Measurements from ENCODE around the gene AGFG2. TPM values are rescaled to one million over a fixed set of nuclear protein-coding genes. Genes with fewer than 3 reads are reported as not detected.

Gene AGFG2
- total and polyA plus RNA-seq, 2 of the 13 experiments (the other 11 are each of a cell fraction or from before 2014, with no cell fraction given): 125 to 132 TPM

- no peak for TF ChIP-seq TFE3 (CRISPR knock-in tag; IDR thresholded peaks at IDR 0.05)
- no peak for TF ChIP-seq ZFP37 (CRISPR knock-in tag; IDR thresholded peaks at IDR 0.05; ENCODE audit: borderline replicate concordance)
- 0 out of 2 replicates have a peak, but pooled peaks have one; percentile 27 for TF ChIP-seq ZSCAN5A (CRISPR knock-in tag; IDR thresholded peaks at IDR 0.05; ENCODE audit: borderline replicate concordance)
- 0 out of 2 replicates have a peak, but pooled peaks have one; percentile 22 for TF ChIP-seq THYN1 (CRISPR knock-in tag; IDR thresholded peaks at IDR 0.05; ENCODE audit: borderline replicate concordance, low read depth)
- TF ChIP-seq SP1 (IDR thresholded peaks at IDR 0.05): no peak
- TF ChIP-seq SP1 (CRISPR knock-in tag; IDR thresholded peaks at IDR 0.05): no peak
- no peak for TF ChIP-seq ZFX (CRISPR knock-in tag; IDR thresholded peaks at IDR 0.05; ENCODE audit: low read depth)
- TF ChIP-seq TARDBP (CRISPR knock-in tag; IDR thresholded peaks at IDR 0.05): 0 out of 2 replicates have a peak, but pooled peaks have one; percentile 13
- TF ChIP-seq ZNF501 (CRISPR knock-in tag; IDR thresholded peaks at IDR 0.05): peak; percentile 33; the same call in 1 of the 2 replicates
- TF ChIP-seq ZNF260 (CRISPR knock-in tag; IDR thresholded peaks at IDR 0.05; ENCODE audit: borderline replicate concordance, low read depth): no peak
- 0 out of 2 replicates have a peak, but pooled peaks have one; percentile 18 for TF ChIP-seq ZNF510 (CRISPR knock-in tag; IDR thresholded peaks at IDR 0.05; ENCODE audit: low read depth)
- TF ChIP-seq ZBTB7A (CRISPR knock-in tag; IDR thresholded peaks at IDR 0.05): no peak; the same call in 1 of the 2 replicates
- 0 out of 2 replicates have a peak, but pooled peaks have one; percentile 4 for TF ChIP-seq ZSCAN31 (CRISPR knock-in tag; IDR thresholded peaks at IDR 0.05; ENCODE audit: low read depth)
- no peak for TF ChIP-seq PAX8 (CRISPR knock-in tag; IDR thresholded peaks at IDR 0.05; ENCODE audit: borderline replicate concordance)
- no peak for TF ChIP-seq NONO (IDR thresholded peaks at IDR 0.05)
- peak; percentile 10; the same call in 1 of the 2 replicates for TF ChIP-seq NONO (CRISPR knock-in tag; conservative IDR thresholded peaks at IDR 0.05)
- no peak for TF ChIP-seq ADNP (CRISPR knock-in tag; IDR thresholded peaks at IDR 0.05)
- peak; percentile 14 for TF ChIP-seq RBM39 (IDR thresholded peaks at IDR 0.05; ENCODE audit: low read depth, low read length, poor library complexity, severe bottlenecking)
- TF ChIP-seq ZNF326 (CRISPR knock-in tag; IDR thresholded peaks at IDR 0.05; ENCODE audit: borderline replicate concordance): peak; percentile 75; the same call in 1 of the 2 replicates
Observed at GRCh38 chr7:100571829-100572116, 32.8 kb downstream of the AGFG2 start (continued).
